HepG2 (cell line): ENCODE data around the gene ANKRD35. TPM values are rescaled to one million over a fixed set of nuclear protein-coding genes. Genes with fewer than 3 reads are reported as not detected.

Experiments used
- ATAC-seq: fragments of 200-7000 bp; cut with Tn5 transposase; 3 replicates; pipeline ENCODE4 v1.9.1; 2020; ENCODE audit warnings: mild to moderate bottlenecking, moderate library complexity
- BruUV-seq: library from RNA; stranded (reverse); fragments of 400-500 nt; replicated peaks from 2 replicates; lab custom pipeline; 2021; lab: Mats Ljungman, UMichigan
- CTCF ChIA-PET: fragments of 300-600 bp; formaldehyde crosslinking; extraction: SDS; loops from one replicate; lab custom pipeline; 2021; ENCODE audit warnings: low total read pairs, inconsistent platforms, low intra/inter-chr PET ratio; lab: Yijun Ruan, JAX
- POLR2A ChIA-PET: fragments of 350-600 bp; sonication (Branson Sonifier 250); formaldehyde crosslinking; loops from one replicate; lab custom pipeline; 2020; ENCODE audit warnings: antibody characterized with exemption, inconsistent platforms; lab: Yijun Ruan, JAX
- DNase-seq: peaks from one replicate; pipeline ENCODE4 v3.0.0-alpha.2; 2015; ENCODE audit warnings: low spot score
- FAIRE-seq: peaks from 3 replicates; lab custom pipeline; 2011; peaks lifted over from hg19 to GRCh38; lab: Jason Lieb, UNC
- H2AFZ ChIP-seq: one replicate; pipeline ENCODE4 v1.6.1; 2011; ENCODE audit warnings: low read length, inconsistent platforms
- H3K27ac ChIP-seq: fragments of 300-600 bp; 3 replicates; pipeline ENCODE4 v1.8.0; 2011; ENCODE audit warnings: mixed run types, mild to moderate bottlenecking, mixed read lengths, low read length, inconsistent platforms; ENCODE audit not compliant: insufficient read depth; ENCODE audit errors: extremely low read length
- H3K27me3 ChIP-seq, 2 experiments: fragments of 200-600 bp in 1 of 2; 2 replicates in 1 of 2; 3 replicates in 1 of 2; pipeline versions ENCODE4 v1.6.0 to v1.8.0; 2011; ENCODE audit warnings: low read length in 2 of 2, mild to moderate bottlenecking in 2 of 2, moderate library complexity in 2 of 2, inconsistent platforms in 1 of 2; ENCODE audit not compliant: insufficient read depth in 2 of 2, control insufficient read depth in 1 of 2
- H3K36me3 ChIP-seq, 2 experiments: fragments of 200-600 bp in 1 of 2; replicated peaks in 1 of 2; 2 replicates in 1 of 2; 3 replicates in 1 of 2; pipeline versions ENCODE4 v1.5.1 to v1.8.0; 2011; ENCODE audit warnings: low read length in 2 of 2, inconsistent platforms in 1 of 2; ENCODE audit not compliant: insufficient read depth in 2 of 2, control insufficient read depth in 1 of 2
- H3K4me1 ChIP-seq: 2 replicates; pipeline ENCODE4 v1.5.1; 2012; ENCODE audit warnings: low read length, inconsistent platforms; ENCODE audit not compliant: insufficient read depth
- H3K4me2 ChIP-seq: 2 replicates; pipeline ENCODE4 v1.6.0; 2011; ENCODE audit warnings: low read depth, low read length, inconsistent platforms
- H3K4me3 ChIP-seq, 3 experiments: fragments of 200-600 bp in 1 of 3; sonication (generic), shearing (Covaris generic) in 1 of 3; replicated peaks in 1 of 3; 2 replicates each; pipeline ENCODE4 v1.5.1; 2011 to 2016; ENCODE audit warnings: low read length in 3 of 3, inconsistent platforms in 2 of 3, low read depth in 2 of 3, mild to moderate bottlenecking in 2 of 3, control low read depth in 1 of 3, mixed read lengths in 1 of 3; ENCODE audit not compliant: insufficient read depth in 1 of 3
- H3K79me2 ChIP-seq: one replicate; pipeline ENCODE4 v1.6.1; 2011; ENCODE audit warnings: low read length, inconsistent platforms; ENCODE audit not compliant: insufficient read depth
- H3K9ac ChIP-seq: 2 replicates; pipeline ENCODE4 v1.6.0; 2011; ENCODE audit warnings: mild to moderate bottlenecking, low read depth, low read length, inconsistent platforms; ENCODE audit not compliant: insufficient read depth
- H3K9me3 ChIP-seq: 2 replicates; pipeline ENCODE4 v1.5.1; 2012; ENCODE audit warnings: mild to moderate bottlenecking, low read length
- H4K20me1 ChIP-seq: 2 replicates; pipeline ENCODE4 v1.6.0; 2011; ENCODE audit warnings: inconsistent platforms, mild to moderate bottlenecking, low read length, moderate library complexity; ENCODE audit not compliant: insufficient read depth
- ATM ChIP-seq: fragments of 450-650 bp; IDR thresholded peaks from 2 replicates; pipeline ENCODE4 v1.7.1; 2017; ENCODE audit warnings: mild to moderate bottlenecking, borderline replicate concordance
- CEBPB ChIP-seq: IDR thresholded peaks from 2 replicates; pipeline ENCODE4 v1.6.1; 2011; ENCODE audit warnings: low read depth, low read length, improper control_type of control experiment, borderline replicate concordance
- GMEB1 ChIP-seq: sonication (generic); formaldehyde crosslinking; IDR thresholded peaks from 2 replicates; pipeline ENCODE4 v1.5.1; 2020; ENCODE audit warnings: missing genetic modification reagents, mild to moderate bottlenecking, borderline replicate concordance
- HMG20A ChIP-seq: IDR thresholded peaks from 2 replicates; pipeline ENCODE4 v1.6.1; 2016; ENCODE audit warnings: borderline replicate concordance
- RFX5 ChIP-seq: IDR thresholded peaks from 2 replicates; pipeline ENCODE4 v1.6.1; 2011; ENCODE audit warnings: low read depth, low read length, improper control_type of control experiment
- ZSCAN21 ChIP-seq: sonication (generic); formaldehyde crosslinking; IDR thresholded peaks from 2 replicates; pipeline ENCODE4 v1.8.0; 2022; ENCODE audit warnings: mild to moderate bottlenecking, missing genetic modification reagents, moderate library complexity, borderline replicate concordance
- WGBS: methylation state at CpG from one replicate; pipeline ENCODE4 v1.1.6; 2017; ENCODE audit warnings: low lambda C conversion rate; 5-methylcytosine and 5-hydroxymethylcytosine counted together
- in situ Hi-C: cut with HindIII; loops from 2 replicates; pipeline ENCODE4 v1.10.0; 2017; ENCODE audit warnings: low pct_unique_long_range_greater_than_20kb; ENCODE audit not compliant: extremely low pct_ligation_motif_present
- intact Hi-C: fragments of 100-400 bp; cut with micrococcal nuclease; formaldehyde crosslinking; loops from one replicate; pipeline ENCODE4 v1.10.0; 2022; ENCODE audit not compliant: unreplicated experiment
- polyA plus RNA-seq, 8 experiments: library from polyadenylated mRNA; depleted of rRNA in 3 of 8; stranded (reverse) in 7 of 8; unstranded in 1 of 8; fragments of >200 nt; fragmentation: Illumina TruSeq in 4 of 8; extraction: Trizol in 4 of 8; gene quantifications; 2 replicates each; pipeline versions ENCODE4 v1.2.1 to v1.2.3, GENCODE V29; 2011 to 2016; ENCODE audit warnings: low read depth in 4 of 8, missing spikeins in 1 of 8, mixed read lengths in 1 of 8; ENCODE audit not compliant: insufficient read depth in 1 of 8
- total RNA-seq, 5 experiments: library from RNA; depleted of rRNA; stranded (reverse); fragments of >200 nt; fragmentation: Illumina TruSeq; extraction: Trizol; gene quantifications; 2 replicates each; pipeline ENCODE4 v1.2.3, GENCODE V29; 2016; ENCODE audit warnings: low read depth in 1 of 5
- TF ChIP-seq, protein P1 (sequence below): IDR thresholded peaks from 2 replicates; pipeline ENCODE4 v1.6.1; 2012; ENCODE audit warnings: inconsistent platforms

ANKRD35 gene
- total and polyA plus RNA-seq, 2 of the 13 experiments (the other 11 are each of a cell fraction or from before 2014, with no cell fraction given), result 0.02 TPM; not detected in 1

GRCh38 chr1:145879775-145880174, 5.9 kb downstream of the ANKRD35 start:
- no peaks in the 10 kb centered on the region for H3K36me3 ChIP-seq
- no peak overlapping the region for H3K4me2 ChIP-seq
- H3K9me3 ChIP-seq, result no peaks in the 10 kb centered on the region
- in situ Hi-C loops, result loop anchor here (10.0 kb wide), 1 partner anchor 125 kb away; no protein-coding TSS in a partner anchor
- ChIA-PET CTCF (no interaction called here), POLR2A (no interaction called here)
- no peak for TF ChIP-seq ZSCAN21 (CRISPR knock-in tag)
- TF ChIP-seq RFX5, result no peak
- no peak for TF ChIP-seq CEBPB
- WGBS, result 16% methylated on average over 5 of the region's 5 CpGs
- no peak overlapping the region for H2AFZ ChIP-seq
- H3K27ac ChIP-seq, result no peak overlapping the region
- H3K9ac ChIP-seq, result no peak overlapping the region
- 0 out of 2 replicates have a peak, but pooled peaks cover 7% of the 10 kb centered on the region for H3K4me1 ChIP-seq
- H3K79me2 ChIP-seq, result no peaks in the 10 kb centered on the region
- intact Hi-C loops, result no loop called here
- DNase-seq (no peak), ATAC-seq (no peak), FAIRE-seq (no peak)
- peaks cover 2 to 46% of the 10 kb centered on the region in 2 experiments; a peak in 4 of 5 replicates for H3K27me3 ChIP-seq
- no TSS peak for BruUV-seq
- no peaks in the 10 kb centered on the region for H4K20me1 ChIP-seq
- H3K4me3 ChIP-seq, result no peak overlapping the region

GRCh38 chr1:145878724-145879123, 6.9 kb downstream of the ANKRD35 start:
- no peak for DNase-seq
- in situ Hi-C loops, result no loop called here
- no peak overlapping the region for H3K4me2 ChIP-seq
- no peak for ATAC-seq
- H3K9me3 ChIP-seq, result no peaks in the 10 kb centered on the region
- no peaks in the 10 kb centered on the region for H4K20me1 ChIP-seq
- H3K9ac ChIP-seq, result no peak overlapping the region
- BruUV-seq, result no TSS peak
- no peak overlapping the region for H3K27ac ChIP-seq
- peaks cover 2 to 46% of the 10 kb centered on the region in 2 experiments; a peak in 3 of 5 replicates for H3K27me3 ChIP-seq
- H3K36me3 ChIP-seq, result no peaks in the 10 kb centered on the region
- ChIA-PET POLR2A (no interaction called here), CTCF (no interaction called here)
- no peaks in the 10 kb centered on the region for H3K79me2 ChIP-seq
- 27% methylated on average over 2 of the region's 2 CpGs for WGBS
- FAIRE-seq, result no peak
- H3K4me1 ChIP-seq, result 0 out of 2 replicates have a peak, but pooled peaks cover 7% of the 10 kb centered on the region
- no peak overlapping the region for H3K4me3 ChIP-seq
- intact Hi-C loops, result no loop called here
- TF ChIP-seq HMG20A (CRISPR knock-in tag) (no peak), ATM (no peak), CEBPB (peak; percentile 50), GMEB1 (CRISPR knock-in tag) (no peak)
- TF ChIP-seq, protein P1, sequence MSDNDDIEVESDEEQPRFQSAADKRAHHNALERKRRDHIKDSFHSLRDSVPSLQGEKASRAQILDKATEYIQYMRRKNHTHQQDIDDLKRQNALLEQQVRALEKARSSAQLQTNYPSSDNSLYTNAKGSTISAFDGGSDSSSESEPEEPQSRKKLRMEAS, result no peak
- TF ChIP-seq, all 625 proteins: peak for 1
- no peak overlapping the region for H2AFZ ChIP-seq
